Spleen (tissue), 11 donors: Measurements from ENCODE around the gene CTTNBP2NL. TPM values are rescaled to one million over a fixed set of nuclear protein-coding genes. Genes with fewer than 3 reads are reported as not detected.

Experiments
- DNase-seq: peaks from one replicate; pipeline ENCODE4 v3.0.0-alpha.2; 2020
- H3K27ac ChIP-seq, 8 donors: fragments of 200-600 bp; sonication (generic) in 7 of 8; 1 replicate in 4 of 8; 2 replicates in 4 of 8; pipeline versions ENCODE4 v1.5.0 to v1.8.0; 2016 to 2021; ENCODE audit warnings: inconsistent platforms in 4 of 8, mild to moderate bottlenecking in 4 of 8, moderate library complexity in 1 of 8
- H3K27me3 ChIP-seq, 7 donors: fragments of 200-600 bp; sonication (generic) in 6 of 7; replicated peaks in 1 of 7; 1 replicate in 4 of 7; 2 replicates in 3 of 7; pipeline versions ENCODE4 v1.5.0 to v1.8.0; 2016 to 2021; ENCODE audit warnings: inconsistent platforms in 3 of 7, mild to moderate bottlenecking in 1 of 7
- H3K36me3 ChIP-seq, 6 donors: fragments of 200-600 bp; sonication (generic) in 5 of 6; 1 replicate in 4 of 6; 2 replicates in 2 of 6; pipeline versions ENCODE4 v1.5.0 to v1.8.0; 2016 to 2021; ENCODE audit warnings: inconsistent platforms in 2 of 6
- H3K4me1 ChIP-seq, 6 donors: fragments of 200-600 bp; sonication (generic) in 5 of 6; 1 replicate in 3 of 6; 2 replicates in 3 of 6; pipeline versions ENCODE4 v1.5.0 to v1.8.0; 2016 to 2021; ENCODE audit warnings: inconsistent platforms in 3 of 6
- H3K4me3 ChIP-seq, 8 donors: fragments of 200-600 bp; sonication (generic) in 7 of 8; 1 replicate in 4 of 8; 2 replicates in 4 of 8; pipeline versions ENCODE4 v1.5.0 to v1.8.0; 2016 to 2021; ENCODE audit warnings: inconsistent platforms in 4 of 8, mild to moderate bottlenecking in 4 of 8, moderate library complexity in 2 of 8
- H3K9me3 ChIP-seq, 8 donors: fragments of 200-600 bp; sonication (generic) in 7 of 8; 1 replicate in 4 of 8; 2 replicates in 4 of 8; pipeline versions ENCODE4 v1.5.0 to v1.8.0; 2016 to 2021; ENCODE audit warnings: inconsistent platforms in 4 of 8
- POLR2A ChIP-seq, 3 donors: fragments of 450-650 bp; IDR thresholded peaks; one replicate each; pipeline ENCODE4 v1.5.1; 2017; ENCODE audit warnings: antibody characterized with exemption in 3 of 3, mild to moderate bottlenecking in 1 of 3
- POLR2AphosphoS5 ChIP-seq, 3 donors: sonication (generic); formaldehyde crosslinking; IDR thresholded peaks; one replicate each; pipeline ENCODE4 v1.5.1; 2017; ENCODE audit warnings: antibody characterized with exemption in 3 of 3
- WGBS, 5 donors: extraction: QIAGEN DNeasy Blood & Tissue Kit in 3 of 5; methylation state at CpG; one replicate each; pipeline versions ENCODE4 v1.1.5 to v1.1.7; 2013 to 2018; 5-methylcytosine and 5-hydroxymethylcytosine counted together
- intact Hi-C: fragments of 100-400 bp; cut with DNase I; formaldehyde crosslinking; loops from one replicate; pipeline ENCODE4 v1.15.0; 2023; ENCODE audit warnings: low total_unique reads
- polyA plus RNA-seq, 3 donors: library from polyadenylated mRNA; stranded (reverse); fragments of 200-250 nt; gene quantifications; one replicate each; pipeline ENCODE4 v1.2.1, GENCODE V29; 2013
- total RNA-seq, 7 donors: library from RNA; depleted of rRNA in 3 of 7; stranded (reverse); fragments of >200 nt in 3 of 7; fragmentation: NEBNext Ultra II Directional in 4 of 7; extraction: Animal tissue kit (Norgen Biotek cat#: 25700) in 4 of 7; gene quantifications; one replicate each; pipeline versions ENCODE4 v1.1.0 to v1.2.1, GENCODE V29; 2016 to 2021
- TF ChIP-seq, protein P1 (sequence below), 11 experiments: fragments of 200-600 bp in 7 of 11; fragments of 450-650 bp in 4 of 11; sonication (generic) in 4 of 11; IDR thresholded peaks in 8 of 11; conservative IDR thresholded peaks in 3 of 11; 1 replicate in 7 of 11; 2 replicates in 4 of 11; pipeline versions ENCODE4 v1.4.0 to v1.8.0; 2016 to 2021; ENCODE audit warnings: antibody characterized with exemption in 11 of 11, inconsistent platforms in 4 of 11, mild to moderate bottlenecking in 1 of 11
- donor health status: healthy with polysubstance abuse.
- donor health status: DM: no; HTN: no; CAD: no; lungs with moderate emphysema.
- donor health status: DM: no; HTN: no; CAD: no.
- donor health status: Bipolar disorder and iron deficiency.
- donor health status: healthy.
- donor health status: DM: no; HTN: no; CAD: no.
- donor health status: DM: yes; HTN: yes; CAD: no.

Gene CTTNBP2NL
- total and polyA plus RNA-seq, 10 donors = 1.9 to 48.1 (median 24.0) TPM

DNA sequence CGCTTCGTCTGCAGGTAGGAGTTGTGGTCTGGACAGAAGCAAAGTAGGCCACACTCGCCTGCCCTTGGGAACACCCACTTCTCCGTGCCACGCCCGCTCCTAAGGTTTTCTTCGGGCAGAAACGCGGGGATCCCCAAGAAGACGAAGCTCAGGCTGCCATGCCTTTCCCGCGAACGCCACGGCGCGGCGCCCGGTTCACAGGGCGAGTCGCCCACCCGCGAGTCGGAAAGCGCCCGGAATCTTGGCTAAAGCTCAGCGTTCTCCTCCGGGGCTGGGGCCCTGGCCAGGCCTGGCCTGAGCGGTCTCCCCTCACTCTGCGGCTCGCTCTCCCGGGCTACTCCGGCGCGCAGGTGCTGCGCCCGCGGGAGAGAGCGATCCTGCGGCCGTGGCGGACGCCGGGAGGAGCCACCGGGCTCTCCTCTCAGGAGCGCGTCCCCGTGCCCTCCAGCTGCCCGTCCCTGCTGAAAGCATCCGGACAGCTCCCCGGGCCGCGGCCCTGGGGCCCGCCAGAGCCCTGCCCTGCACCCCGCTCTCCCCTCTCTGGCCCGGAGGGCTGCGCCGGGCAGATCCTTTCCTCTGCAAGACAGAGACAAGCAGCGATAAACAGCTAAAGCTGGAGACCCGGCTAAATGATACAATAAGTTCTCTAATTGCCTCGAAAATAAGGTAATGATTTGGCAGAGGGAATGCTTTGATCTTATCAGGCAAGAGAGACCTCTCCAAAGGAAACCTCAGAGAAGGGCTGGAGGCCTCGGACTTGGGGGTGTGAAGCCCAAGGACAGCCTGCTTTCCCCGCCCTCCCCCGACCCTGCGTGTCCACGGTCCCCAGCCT is 106.0 kb downstream of the CTTNBP2NL start:
- Histone ChIP-seq H3K4me1 (peaks cover 0 to 18% (median 15%) of the 10 kb centered on the region in 6 donors), H3K9me3 (no peaks in the 10 kb centered on the region), H3K27ac (peak overlapping the region in 1 of 8 donors; percentile 14), H3K27me3 (peaks cover 0 to 88% (median 20%) of the 10 kb centered on the region in 7 donors), H3K36me3 (no peaks in the 10 kb centered on the region), H3K4me3 (peak overlapping the region; percentile 36 to 74 (median 48))
- intact Hi-C loops = no loop called here
- peak; percentile 88 for DNase-seq
- TF ChIP-seq, protein P1, sequence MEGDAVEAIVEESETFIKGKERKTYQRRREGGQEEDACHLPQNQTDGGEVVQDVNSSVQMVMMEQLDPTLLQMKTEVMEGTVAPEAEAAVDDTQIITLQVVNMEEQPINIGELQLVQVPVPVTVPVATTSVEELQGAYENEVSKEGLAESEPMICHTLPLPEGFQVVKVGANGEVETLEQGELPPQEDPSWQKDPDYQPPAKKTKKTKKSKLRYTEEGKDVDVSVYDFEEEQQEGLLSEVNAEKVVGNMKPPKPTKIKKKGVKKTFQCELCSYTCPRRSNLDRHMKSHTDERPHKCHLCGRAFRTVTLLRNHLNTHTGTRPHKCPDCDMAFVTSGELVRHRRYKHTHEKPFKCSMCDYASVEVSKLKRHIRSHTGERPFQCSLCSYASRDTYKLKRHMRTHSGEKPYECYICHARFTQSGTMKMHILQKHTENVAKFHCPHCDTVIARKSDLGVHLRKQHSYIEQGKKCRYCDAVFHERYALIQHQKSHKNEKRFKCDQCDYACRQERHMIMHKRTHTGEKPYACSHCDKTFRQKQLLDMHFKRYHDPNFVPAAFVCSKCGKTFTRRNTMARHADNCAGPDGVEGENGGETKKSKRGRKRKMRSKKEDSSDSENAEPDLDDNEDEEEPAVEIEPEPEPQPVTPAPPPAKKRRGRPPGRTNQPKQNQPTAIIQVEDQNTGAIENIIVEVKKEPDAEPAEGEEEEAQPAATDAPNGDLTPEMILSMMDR (IDR thresholded peaks at IDR 0.05 in 8 of 11, conservative IDR thresholded peaks at IDR 0.05 in 3 of 11) = peak; percentile 30 to 73 (median 59)
- TF ChIP-seq POLR2A (IDR thresholded peaks at IDR 0.05) = no peak
- TF ChIP-seq POLR2AphosphoS5 (IDR thresholded peaks at IDR 0.05) = peak; percentile 24 to 73 (median 46)
- 3 to 7% (median 3%) methylated on average over 21 to 65 of the region's 65 CpGs for WGBS, 5 donors

DNA sequence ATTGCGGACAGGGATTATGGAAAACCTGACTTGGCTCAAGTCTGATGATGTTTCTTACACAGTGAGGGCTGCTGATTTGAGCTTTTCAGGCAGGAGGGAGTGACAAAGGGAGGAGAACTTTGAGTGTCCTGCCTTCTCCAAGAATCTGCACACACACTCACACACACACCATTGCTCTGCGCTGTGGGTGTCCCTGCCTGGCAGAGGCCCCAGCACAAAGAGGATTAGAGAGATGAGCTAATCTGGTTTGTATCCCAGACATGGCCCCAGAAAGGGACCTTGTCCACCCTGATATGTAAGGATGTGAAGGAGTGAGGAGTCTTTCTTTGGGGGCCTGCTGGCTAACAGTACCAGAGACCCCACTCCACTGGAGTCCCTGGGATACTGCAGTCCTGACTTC is 106.8 kb downstream of the CTTNBP2NL start:
- Histone ChIP-seq H3K4me3 (no peak overlapping the region), H3K9me3 (no peaks in the 10 kb centered on the region), H3K4me1 (peaks cover 0 to 26% (median 20%) of the 10 kb centered on the region in 6 donors), H3K27me3 (peaks cover 0 to 93% (median 28%) of the 10 kb centered on the region in 7 donors), H3K27ac (no peak overlapping the region), H3K36me3 (no peaks in the 10 kb centered on the region)
- intact Hi-C loops = no loop called here
- DNase-seq = no peak
- whole genome bisulfite sequencing, 5 donors = 63 to 84% (median 75%) methylated on average over 2 of the region's 2 CpGs
- no peak for TF ChIP-seq POLR2AphosphoS5 (IDR thresholded peaks at IDR 0.05)
- no peak for TF ChIP-seq POLR2A (IDR thresholded peaks at IDR 0.05)
- TF ChIP-seq, protein P1 (IDR thresholded peaks at IDR 0.05 in 8 of 11, conservative IDR thresholded peaks at IDR 0.05 in 3 of 11) = no peak

DNA sequence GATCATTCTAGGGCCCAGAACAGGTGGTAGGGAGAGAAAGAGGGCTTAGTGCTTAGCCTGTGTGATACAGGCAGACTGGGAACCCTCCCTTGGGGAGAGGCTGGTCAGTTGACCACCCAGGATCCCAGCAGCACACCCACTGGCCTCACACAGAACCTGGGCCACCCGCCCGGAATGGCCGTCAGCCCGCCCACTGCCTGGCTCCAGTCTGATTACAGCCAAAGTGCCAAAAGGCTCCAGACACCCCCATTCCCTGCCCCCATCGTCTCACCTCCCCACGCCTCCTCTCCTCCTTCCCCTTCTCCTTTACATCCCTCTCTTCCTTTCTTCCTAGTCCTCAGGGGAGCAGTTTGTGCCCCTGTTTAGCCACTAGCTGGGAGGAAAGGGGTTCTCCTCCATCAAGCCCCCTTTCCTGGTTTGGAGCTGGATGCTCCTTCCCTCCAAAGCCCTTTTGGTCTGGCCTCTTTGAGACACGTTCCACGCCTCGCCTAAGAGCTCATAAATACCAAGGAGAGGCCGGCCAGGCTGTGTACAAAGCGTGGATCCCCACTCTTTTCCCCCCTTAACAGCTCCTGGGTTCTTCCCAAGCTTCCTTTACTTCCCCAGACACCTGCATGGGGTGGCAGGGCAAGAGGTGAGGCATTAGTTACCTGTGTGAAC is 108.1 kb downstream of the CTTNBP2NL start:
- H3K27me3 ChIP-seq = peaks cover 0 to 97% (median 41%) of the 10 kb centered on the region in 7 donors
- no peak for DNase-seq

More for the DNA sequence above, 108.1 kb downstream of the CTTNBP2NL start:
- WGBS, 5 donors = 85 to 90% (median 87%) methylated on average over 11 of the region's 11 CpGs
- Histone ChIP-seq H3K4me3 (no peak overlapping the region), H3K36me3 (no peaks in the 10 kb centered on the region), H3K4me1 (peaks cover 4 to 39% (median 32%) of the 10 kb centered on the region in 6 donors), H3K27ac (no peak overlapping the region), H3K9me3 (no peaks in the 10 kb centered on the region)
- intact Hi-C loops = no loop called here
- TF ChIP-seq POLR2A (IDR thresholded peaks at IDR 0.05) (no peak), POLR2AphosphoS5 (IDR thresholded peaks at IDR 0.05) (no peak)
- TF ChIP-seq, protein P1 (IDR thresholded peaks at IDR 0.05 in 8 of 11, conservative IDR thresholded peaks at IDR 0.05 in 3 of 11) = no peak
